GM06990 (cell line): Measurements from ENCODE around the gene ARHGDIG.
"Not testable (repeated sequence)": the region's sequence is repeated elsewhere in the genome, so short reads cannot be mapped to it uniquely, and the experiment has no call there.

Experiments used
- DNase-seq: peaks from one replicate; pipeline ENCODE4 v3.0.0-alpha.2; 2011; ENCODE audit not compliant: insufficient read length; ENCODE audit errors: extremely low read depth
- H3K27me3 ChIP-seq: replicated peaks from 2 replicates; pipeline ENCODE4 v1.6.0; 2011; ENCODE audit warnings: low read length; ENCODE audit not compliant: control insufficient read depth, insufficient read depth
- H3K36me3 ChIP-seq: 2 replicates; pipeline ENCODE4 v1.5.1; 2011; ENCODE audit warnings: low read length; ENCODE audit not compliant: control insufficient read depth, insufficient read depth
- H3K4me3 ChIP-seq: replicated peaks from 2 replicates; pipeline ENCODE4 v1.5.1; 2011; ENCODE audit warnings: low read depth, mild to moderate bottlenecking, control low read depth, low read length
- TF ChIP-seq, protein P1 (sequence below): IDR thresholded peaks from 2 replicates; pipeline ENCODE4 v1.5.1; 2011; ENCODE audit warnings: low read length, control low read depth, mild to moderate bottlenecking, inconsistent platforms; ENCODE audit not compliant: insufficient read depth, poor library complexity, severe bottlenecking

Gene ARHGDIG

GRCh38 chr16:252366-253337 is 27.7 kb upstream of the ARHGDIG start:
- H3K36me3 ChIP-seq, result peaks cover 5% of the 10 kb centered on the region
- H3K4me3 ChIP-seq, result no peak overlapping the region
- TF ChIP-seq, protein P1, sequence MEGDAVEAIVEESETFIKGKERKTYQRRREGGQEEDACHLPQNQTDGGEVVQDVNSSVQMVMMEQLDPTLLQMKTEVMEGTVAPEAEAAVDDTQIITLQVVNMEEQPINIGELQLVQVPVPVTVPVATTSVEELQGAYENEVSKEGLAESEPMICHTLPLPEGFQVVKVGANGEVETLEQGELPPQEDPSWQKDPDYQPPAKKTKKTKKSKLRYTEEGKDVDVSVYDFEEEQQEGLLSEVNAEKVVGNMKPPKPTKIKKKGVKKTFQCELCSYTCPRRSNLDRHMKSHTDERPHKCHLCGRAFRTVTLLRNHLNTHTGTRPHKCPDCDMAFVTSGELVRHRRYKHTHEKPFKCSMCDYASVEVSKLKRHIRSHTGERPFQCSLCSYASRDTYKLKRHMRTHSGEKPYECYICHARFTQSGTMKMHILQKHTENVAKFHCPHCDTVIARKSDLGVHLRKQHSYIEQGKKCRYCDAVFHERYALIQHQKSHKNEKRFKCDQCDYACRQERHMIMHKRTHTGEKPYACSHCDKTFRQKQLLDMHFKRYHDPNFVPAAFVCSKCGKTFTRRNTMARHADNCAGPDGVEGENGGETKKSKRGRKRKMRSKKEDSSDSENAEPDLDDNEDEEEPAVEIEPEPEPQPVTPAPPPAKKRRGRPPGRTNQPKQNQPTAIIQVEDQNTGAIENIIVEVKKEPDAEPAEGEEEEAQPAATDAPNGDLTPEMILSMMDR, result no peak
- DNase-seq, result no peak
- no peaks in the 10 kb centered on the region for H3K27me3 ChIP-seq

GRCh38 chr16:253833-254232 is 26.6 kb upstream of the ARHGDIG start:
- Histone ChIP-seq H3K27me3 (no peaks in the 10 kb centered on the region), H3K36me3 (peaks cover 5% of the 10 kb centered on the region), H3K4me3 (no peak overlapping the region)
- DNase-seq, result no peak
- TF ChIP-seq, protein P1, result no peak

DNA sequence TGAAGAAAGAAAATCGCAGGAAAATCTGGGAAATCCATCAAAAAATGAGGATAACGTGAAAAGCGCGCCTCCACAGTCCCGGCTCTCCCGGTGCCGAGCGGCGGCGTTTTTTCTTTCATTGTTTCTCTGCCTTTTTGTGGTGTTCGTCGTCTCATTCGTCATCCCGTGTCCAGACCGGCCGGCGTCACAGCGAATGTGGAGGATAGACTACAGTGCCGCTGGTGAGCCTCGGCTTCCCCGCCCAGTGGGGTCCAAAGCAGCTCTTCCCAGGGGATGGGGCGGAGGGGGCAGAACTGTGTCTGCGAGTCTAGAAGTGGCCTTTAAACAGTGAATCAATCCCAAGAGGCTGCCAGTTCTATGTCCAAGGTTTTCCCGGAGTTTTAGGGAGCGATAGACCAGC is 25.9 kb upstream of the ARHGDIG start:
- H3K36me3 ChIP-seq, result peaks cover 5% of the 10 kb centered on the region
- H3K4me3 ChIP-seq, result no peak overlapping the region
- no peaks in the 10 kb centered on the region for H3K27me3 ChIP-seq
- TF ChIP-seq, protein P1, result no peak
- no peak for DNase-seq

DNA sequence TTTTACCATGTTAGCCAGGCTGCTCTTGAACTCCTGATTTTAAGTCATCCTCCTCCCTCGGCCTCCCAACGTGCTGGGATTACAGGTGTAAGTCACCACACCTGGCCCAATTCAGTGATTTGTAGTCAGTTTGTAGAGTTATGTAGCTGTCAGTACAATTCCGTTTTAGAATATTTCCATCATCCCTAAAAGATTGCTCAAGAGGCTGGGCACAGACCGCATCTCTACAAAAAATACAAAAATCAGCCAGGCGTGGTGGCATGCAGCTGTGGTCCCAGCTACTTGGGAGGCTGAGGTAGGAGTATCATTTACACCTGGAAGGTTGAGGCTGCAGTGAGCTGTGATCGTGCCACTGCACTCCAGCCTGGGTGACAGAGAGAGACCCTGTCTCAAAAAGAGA is 25.2 kb upstream of the ARHGDIG start:
- no peak for DNase-seq
- H3K4me3 ChIP-seq, result no peak overlapping the region
- no peaks in the 10 kb centered on the region for H3K27me3 ChIP-seq
- peaks cover 8% of the 10 kb centered on the region for H3K36me3 ChIP-seq
- TF ChIP-seq, protein P1, result no peak

DNA sequence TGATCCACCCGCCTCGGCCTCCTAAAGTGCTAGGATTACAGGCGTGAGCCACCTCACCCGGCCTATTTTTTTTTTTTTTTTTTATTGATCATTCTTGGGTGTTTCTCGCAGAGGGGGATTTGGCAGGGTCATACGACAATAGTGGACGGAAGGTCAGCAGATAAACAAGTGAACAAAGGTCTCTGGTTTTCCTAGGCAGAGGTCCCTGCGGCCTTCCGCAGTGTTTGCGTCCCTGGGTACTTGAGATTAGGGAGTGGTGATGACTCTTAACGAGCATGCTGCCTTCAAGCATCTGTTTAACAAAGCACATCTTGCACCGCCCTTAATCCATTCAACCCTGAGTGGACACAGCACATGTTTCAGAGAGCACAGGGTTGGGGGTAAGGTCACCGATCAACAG is 22.3 kb upstream of the ARHGDIG start:
- H3K27me3 ChIP-seq, result not testable (repeated sequence)
- peaks cover 11% of the 10 kb centered on the region for H3K36me3 ChIP-seq

DNA sequence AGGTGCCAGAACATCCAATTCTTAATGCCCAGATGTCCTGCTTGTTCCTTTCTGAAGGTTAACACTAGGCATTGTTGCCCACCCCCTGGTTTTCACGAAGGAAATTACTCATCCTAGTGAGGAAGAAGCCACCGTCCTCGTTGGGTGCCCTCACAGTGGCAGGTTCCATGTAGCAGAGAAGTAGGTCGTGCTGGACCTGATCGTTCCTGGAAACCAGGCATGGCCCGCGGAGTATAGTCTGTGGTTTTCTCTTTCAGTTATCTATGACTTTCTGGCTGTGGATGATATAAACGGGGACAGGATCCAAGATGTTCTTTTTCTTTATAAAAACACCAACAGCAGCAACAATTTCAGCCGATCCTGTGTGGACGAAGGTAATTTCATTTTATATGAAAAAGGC is 21.2 kb upstream of the ARHGDIG start:
- H3K4me3 ChIP-seq, result no peak overlapping the region
- no peaks in the 10 kb centered on the region for H3K27me3 ChIP-seq
- TF ChIP-seq, protein P1, result no peak
- peaks cover 10% of the 10 kb centered on the region for H3K36me3 ChIP-seq
- no peak for DNase-seq

More for the DNA sequence above, 22.3 kb upstream of the ARHGDIG start:
- not testable (repeated sequence) for DNase-seq, H3K4me3 ChIP-seq
